Kidney epithelial cell (primary cell): ENCODE measurements around the gene DDX4. TPM values are rescaled to one million over a fixed set of nuclear protein-coding genes. Genes with fewer than 3 reads are reported as not detected.

Source experiments
- DNase-seq: peaks from one replicate; pipeline ENCODE4 v3.0.0-alpha.2; 2010; ENCODE audit warnings: low read depth
- H3K27me3 ChIP-seq: 2 replicates; pipeline ENCODE4 v1.6.0; 2011; ENCODE audit warnings: low read length; ENCODE audit not compliant: control insufficient read depth, insufficient read depth
- H3K36me3 ChIP-seq: 2 replicates; pipeline ENCODE4 v1.5.1; 2011; ENCODE audit warnings: low read length; ENCODE audit not compliant: control insufficient read depth, insufficient read depth
- H3K4me3 ChIP-seq: 2 replicates; pipeline ENCODE4 v1.5.1; 2011; ENCODE audit warnings: low read depth, mild to moderate bottlenecking, control low read depth, low read length
- total RNA-seq: library from RNA; depleted of rRNA; stranded (reverse); fragments of >200 nt; gene quantifications from 2 replicates; pipeline ENCODE4 v1.2.3, GENCODE V29; 2015
- TF ChIP-seq, protein P1 (sequence below): IDR thresholded peaks from 2 replicates; pipeline ENCODE4 v1.5.1; 2011; ENCODE audit warnings: mild to moderate bottlenecking, moderate library complexity, low read length, control low read depth, inconsistent platforms; ENCODE audit not compliant: insufficient read depth, poor library complexity, severe bottlenecking

DDX4 gene
- total RNA-seq, 1 donor from 2014 or later: not detected

GRCh38 chr5:55734658-55735057 lies 3.2 kb upstream of the DDX4 start:
- Histone ChIP-seq H3K4me3 (no peak overlapping the region), H3K27me3 (no peaks in the 10 kb centered on the region), H3K36me3 (no peaks in the 10 kb centered on the region)
- no peak for DNase-seq
- TF ChIP-seq, protein P1, sequence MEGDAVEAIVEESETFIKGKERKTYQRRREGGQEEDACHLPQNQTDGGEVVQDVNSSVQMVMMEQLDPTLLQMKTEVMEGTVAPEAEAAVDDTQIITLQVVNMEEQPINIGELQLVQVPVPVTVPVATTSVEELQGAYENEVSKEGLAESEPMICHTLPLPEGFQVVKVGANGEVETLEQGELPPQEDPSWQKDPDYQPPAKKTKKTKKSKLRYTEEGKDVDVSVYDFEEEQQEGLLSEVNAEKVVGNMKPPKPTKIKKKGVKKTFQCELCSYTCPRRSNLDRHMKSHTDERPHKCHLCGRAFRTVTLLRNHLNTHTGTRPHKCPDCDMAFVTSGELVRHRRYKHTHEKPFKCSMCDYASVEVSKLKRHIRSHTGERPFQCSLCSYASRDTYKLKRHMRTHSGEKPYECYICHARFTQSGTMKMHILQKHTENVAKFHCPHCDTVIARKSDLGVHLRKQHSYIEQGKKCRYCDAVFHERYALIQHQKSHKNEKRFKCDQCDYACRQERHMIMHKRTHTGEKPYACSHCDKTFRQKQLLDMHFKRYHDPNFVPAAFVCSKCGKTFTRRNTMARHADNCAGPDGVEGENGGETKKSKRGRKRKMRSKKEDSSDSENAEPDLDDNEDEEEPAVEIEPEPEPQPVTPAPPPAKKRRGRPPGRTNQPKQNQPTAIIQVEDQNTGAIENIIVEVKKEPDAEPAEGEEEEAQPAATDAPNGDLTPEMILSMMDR: no peak

DNA sequence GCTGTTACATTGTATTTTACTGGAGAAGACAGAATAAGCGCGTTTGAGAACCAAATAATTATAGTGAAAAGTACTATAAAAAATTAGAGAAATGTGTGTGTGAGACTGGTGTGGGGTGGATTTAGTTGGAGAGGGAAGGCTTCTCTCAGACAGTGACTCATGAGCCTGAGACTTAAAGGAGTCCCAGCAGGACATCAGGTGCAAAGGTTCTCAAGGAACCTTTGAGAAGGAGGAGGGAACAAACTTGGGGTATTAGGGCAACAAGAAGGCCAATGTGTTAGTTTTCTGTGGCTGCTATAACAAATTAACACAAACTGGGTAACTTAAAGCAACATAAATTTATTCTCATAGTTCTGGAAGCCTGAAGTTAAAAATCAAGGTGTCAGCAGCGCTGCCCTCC lies 4.9 kb downstream of the DDX4 start:
- no peaks in the 10 kb centered on the region for H3K27me3 ChIP-seq
- DNase-seq: no peak
- no peak overlapping the region for H3K4me3 ChIP-seq
- TF ChIP-seq, protein P1: no peak
- H3K36me3 ChIP-seq: no peaks in the 10 kb centered on the region

DNA sequence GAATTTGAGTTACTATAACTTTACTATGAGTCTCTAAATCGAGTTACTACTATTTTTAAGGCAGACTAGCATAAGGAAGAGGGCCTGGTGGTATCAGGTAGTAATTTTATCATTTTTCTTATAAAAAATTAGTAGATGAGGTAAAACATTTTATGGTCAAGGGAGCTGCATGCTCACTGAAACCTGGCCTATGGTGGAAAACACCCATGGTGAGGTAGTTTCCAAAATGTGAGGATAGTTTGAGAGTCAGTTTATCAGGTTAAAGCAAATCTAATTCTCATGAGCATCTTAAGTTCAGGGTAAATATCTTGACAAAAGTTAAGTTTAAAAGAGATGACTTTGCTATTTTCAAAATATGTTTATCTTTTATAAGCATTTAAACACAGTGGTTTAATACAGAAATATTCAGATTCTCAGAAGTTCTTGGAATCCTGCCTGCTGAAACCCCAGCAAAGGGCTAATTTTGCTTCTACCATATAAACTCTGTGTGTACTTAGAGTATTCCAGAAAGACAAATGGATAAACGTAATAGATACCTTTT lies 10.0 kb downstream of the DDX4 start:
- no peaks in the 10 kb centered on the region for H3K36me3 ChIP-seq
- H3K27me3 ChIP-seq: no peaks in the 10 kb centered on the region
- TF ChIP-seq, protein P1: no peak
- no peak for DNase-seq
- H3K4me3 ChIP-seq: no peak overlapping the region

GRCh38 chr5:55749387-55749786 lies 11.5 kb downstream of the DDX4 start:
- no peak for DNase-seq
- no peak overlapping the region for H3K4me3 ChIP-seq
- H3K36me3 ChIP-seq: no peaks in the 10 kb centered on the region
- TF ChIP-seq, protein P1: no peak
- no peaks in the 10 kb centered on the region for H3K27me3 ChIP-seq

DNA sequence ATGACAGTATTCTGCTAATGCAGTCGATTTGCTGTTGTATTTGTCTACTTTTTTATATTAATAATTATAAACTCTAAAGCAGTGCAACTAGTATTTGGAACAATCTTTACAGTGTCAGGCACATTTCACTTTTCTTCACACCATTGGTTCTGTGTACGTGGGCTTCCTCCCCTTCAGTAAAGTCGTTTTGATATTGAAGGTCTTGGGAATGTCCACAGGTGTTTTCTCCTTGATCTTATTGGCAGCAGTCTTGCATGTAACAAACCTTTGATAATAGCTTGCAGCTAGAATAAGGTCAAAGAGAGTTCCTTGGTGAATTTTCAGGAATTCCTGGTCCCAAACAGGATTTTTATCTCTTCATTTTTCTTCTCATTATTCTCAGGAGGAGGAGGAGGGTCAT lies 12.2 kb downstream of the DDX4 start:
- H3K4me3 ChIP-seq: no peak overlapping the region
- H3K27me3 ChIP-seq: no peaks in the 10 kb centered on the region
- DNase-seq: no peak
- H3K36me3 ChIP-seq: no peaks in the 10 kb centered on the region
- TF ChIP-seq, protein P1: no peak

GRCh38 chr5:55750499-55750898 lies 12.6 kb downstream of the DDX4 start:
- Histone ChIP-seq H3K4me3 (no peak overlapping the region), H3K36me3 (no peaks in the 10 kb centered on the region), H3K27me3 (no peaks in the 10 kb centered on the region)
- no peak for DNase-seq
- TF ChIP-seq, protein P1: no peak
